ENCODE data around the gene SNCB. TPM values are rescaled to one million over a fixed set of nuclear protein-coding genes. Genes with fewer than 3 reads are reported as not detected.

SNCB gene
- total and polyA plus RNA-seq, 2 of the 8 experiments (the other 6 are each of a cell fraction or from before 2014, with no cell fraction given) = 4.2 to 5.9 TPM

DNA sequence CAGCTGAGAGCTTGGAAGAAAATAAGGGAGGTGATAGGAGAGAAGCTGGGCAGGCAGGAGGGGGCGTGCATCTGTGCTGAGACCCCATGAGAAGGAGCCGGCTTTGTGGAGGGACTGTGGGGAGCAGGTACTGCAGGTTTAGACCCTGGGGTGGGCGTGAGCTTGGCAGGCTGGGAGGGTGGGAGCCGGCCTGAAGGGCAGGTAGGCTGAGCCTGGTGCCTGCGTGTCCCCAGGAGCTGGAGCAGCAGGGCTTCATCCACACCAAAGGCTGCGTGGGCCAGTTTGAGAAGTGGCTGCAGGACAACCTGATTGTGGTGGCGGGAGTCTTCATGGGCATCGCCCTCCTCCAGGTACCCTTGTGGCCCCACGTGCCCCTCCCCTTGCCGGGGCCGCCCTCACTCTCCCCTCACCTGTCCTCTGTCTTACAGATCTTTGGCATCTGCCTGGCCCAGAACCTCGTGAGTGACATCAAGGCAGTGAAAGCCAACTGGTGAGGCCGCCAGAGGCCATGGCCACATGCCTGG lies 26.2 kb upstream of the SNCB start:
- POLR2A ChIA-PET (ENCODE audit: partially characterized antibody) = interaction anchor here (0.9 to 1.4 kb wide), 2 partner anchors 21 to 31 kb away, joined by 3 read pairs; no protein-coding TSS in a partner anchor
- no peak for TF ChIP-seq PHF8 (conservative IDR thresholded peaks at IDR 0.05; ENCODE audit: low read depth, low read length)
- TF ChIP-seq GABPA (IDR thresholded peaks at IDR 0.05; ENCODE audit: borderline replicate concordance, insufficient read depth, low read length) = no peak
- no peak for TF ChIP-seq EZH2 (IDR thresholded peaks at IDR 0.05; ENCODE audit: low read depth, low read length, severe bottlenecking)
- TF ChIP-seq HDAC6 (IDR thresholded peaks at IDR 0.05; ENCODE audit: low read depth, low read length) = no peak
- no peak for TF ChIP-seq RXRA (IDR thresholded peaks at IDR 0.05; ENCODE audit: insufficient read depth, low read depth, low read length)
- no peak for TF ChIP-seq FOSL1 (IDR thresholded peaks at IDR 0.05; ENCODE audit: insufficient read depth, low read depth, low read length)
- no peak for TF ChIP-seq BCL11A (IDR thresholded peaks at IDR 0.05; ENCODE audit: low read depth in 2 of 2, low read length in 2 of 2)
- no peak for TF ChIP-seq KDM4A (IDR thresholded peaks at IDR 0.05; ENCODE audit: low read depth, low read length, severe bottlenecking)
- TF ChIP-seq MAX (IDR thresholded peaks at IDR 0.05) = no peak
- no peak for TF ChIP-seq JUND (IDR thresholded peaks at IDR 0.05; ENCODE audit: low read length)
- no peak for TF ChIP-seq USF2 (IDR thresholded peaks at IDR 0.05; ENCODE audit: low read length)

More for the DNA sequence above, 26.2 kb upstream of the SNCB start:
- peaks cover 4% of the 10 kb centered on the region; the same call in 1 of the 2 replicates for H3K23me2 ChIP-seq (ENCODE audit: low read depth, low read length)
- no peak overlapping the region for H3K4me2 ChIP-seq (ENCODE audit: insufficient read depth in 1 of 2, low read depth in 2 of 2, low read length in 2 of 2)
- H3K14ac ChIP-seq (ENCODE audit: insufficient read length) = no peak overlapping the region
- peaks cover 0 to 7% of the 10 kb centered on the region in 2 experiments for H4K20me1 ChIP-seq (replicated peaks in 1 of 2; ENCODE audit: control insufficient read depth in 1 of 2, insufficient read depth in 2 of 2, low read length in 2 of 2)
- H3K36me3 ChIP-seq (ENCODE audit: control insufficient read depth in 2 of 4, insufficient read depth in 4 of 4, low read length in 3 of 4) = peaks cover 0 to 6% (median 2%) of the 10 kb centered on the region in 4 experiments; a peak in 3 of 8 replicates
- H2AK5ac ChIP-seq (ENCODE audit: low read depth, low read length) = no peak overlapping the region
- H3K4me1 ChIP-seq (replicated peaks in 1 of 4; ENCODE audit: control insufficient read depth in 3 of 4, insufficient read depth in 4 of 4, low read length in 3 of 4) = peaks cover 0 to 3% (median 3%) of the 10 kb centered on the region in 4 experiments; a peak in 5 of 7 replicates
- H2BK20ac ChIP-seq (ENCODE audit: low read length) = no peak overlapping the region
- CTCF ChIA-PET (ENCODE audit: partially characterized antibody) = interaction anchor here (0.8 to 35.1 kb wide), 14 partner anchors 12 to 455 kb away, joined by 3 to 859 read pairs (median 12); partner anchors contain the start of genes EIF4E1B and SNCB
- no peak for DNase-seq (ENCODE audit: low read depth in 1 of 2, low spot score in 2 of 2)
- H3K27me3 ChIP-seq (replicated peaks in 1 of 4; ENCODE audit: control insufficient read depth in 3 of 4, extremely low read depth in 1 of 4, insufficient read depth in 3 of 4, low read length in 3 of 4) = no peaks in the 10 kb centered on the region
- no peak overlapping the region for H2BK12ac ChIP-seq (ENCODE audit: low read depth, low read length)
- no peak overlapping the region for H3K9ac ChIP-seq (replicated peaks in 1 of 4; ENCODE audit: extremely low read depth in 1 of 4, low read depth in 3 of 4, low read length in 3 of 4)
- peaks cover 0 to under 1% of the 10 kb centered on the region in 2 experiments; a peak in 1 of 4 replicates for H3K79me2 ChIP-seq (ENCODE audit: control insufficient read depth in 1 of 2, insufficient read depth in 2 of 2, low read length in 2 of 2)
- 82% methylated on average over 12 of the region's 13 CpGs; no CpG with 5 or more reads in 1 of the 2 experiments for WGBS, 2 experiments (ENCODE audit: extremely low coverage in 1 of 2, insufficient coverage in 1 of 2, insufficient read length in 1 of 2, insufficient replicate concordance in 2 of 2, low coverage in 1 of 2, low lambda C conversion rate in 2 of 2, missing lambda C conversion rate in 1 of 2)
- H4K5ac ChIP-seq (ENCODE audit: insufficient read length, low read depth, low read length) = no peak overlapping the region
- no peaks in the 10 kb centered on the region for H3K9me3 ChIP-seq (ENCODE audit: insufficient read depth in 2 of 2, low read depth in 1 of 2, low read length in 1 of 2)
- no peak for FAIRE-seq
- H2BK5ac ChIP-seq (ENCODE audit: low read depth, low read length) = no peak overlapping the region
- H3K18ac ChIP-seq (ENCODE audit: extremely low read depth, low read length) = no peak overlapping the region
- no peak overlapping the region for H3K4ac ChIP-seq (replicated peaks; ENCODE audit: insufficient read length, low read depth, low read length)
- no peak overlapping the region for H4K8ac ChIP-seq (ENCODE audit: extremely low read depth, insufficient read depth, low read length)
- H3K79me1 ChIP-seq (ENCODE audit: low read depth, low read length) = no peaks in the 10 kb centered on the region; the same call in 1 of the 2 replicates
- H2BK15ac ChIP-seq (ENCODE audit: low read length) = no peak overlapping the region
- no peak overlapping the region for H2BK120ac ChIP-seq (replicated peaks; ENCODE audit: low read depth, low read length)
- H3K23ac ChIP-seq (ENCODE audit: insufficient read length) = no peak overlapping the region
- H3K4me3 ChIP-seq (ENCODE audit: extremely low read depth in 1 of 4, insufficient read depth in 2 of 4, low read depth in 3 of 4, low read length in 4 of 4) = no peak overlapping the region
- no peak overlapping the region for H3K56ac ChIP-seq (replicated peaks; ENCODE audit: insufficient read length, low read depth, low read length)
- no peak overlapping the region for H2AFZ ChIP-seq (ENCODE audit: low read length)
- H4K91ac ChIP-seq (replicated peaks; ENCODE audit: insufficient read length, low read length) = no peak overlapping the region
- H3K27ac ChIP-seq (ENCODE audit: low read depth, low read length) = no peak overlapping the region
